HG03460 (cell line): ENCODE data around the gene B4GALT1.

Source experiments
- ATAC-seq: cut with Tn5 transposase; IDR thresholded peaks from one replicate; pipeline ENCODE4 v1.9.1; 2021; ENCODE audit not compliant: unreplicated experiment

Gene B4GALT1

DNA sequence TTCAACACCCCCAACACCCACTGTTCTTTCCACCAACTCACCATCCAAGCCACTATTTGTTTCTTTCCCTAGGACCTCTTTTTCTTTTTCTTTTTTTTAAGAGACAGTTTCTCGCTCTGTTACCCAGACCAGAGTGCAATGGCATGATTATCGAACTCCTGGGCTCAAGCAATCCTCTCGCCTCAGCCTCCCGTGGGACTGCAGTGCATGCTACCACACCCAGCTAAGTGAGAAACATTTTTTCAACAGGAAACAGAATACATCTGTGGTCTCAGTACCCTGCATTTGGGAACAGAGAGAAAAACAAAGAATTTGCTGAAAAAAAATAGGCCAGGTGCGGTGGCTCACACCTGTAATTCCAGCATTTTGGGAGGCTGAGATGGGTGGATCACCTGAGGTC, 24.6 kb downstream of the B4GALT1 start:
- ATAC-seq, result peak; percentile 42

DNA sequence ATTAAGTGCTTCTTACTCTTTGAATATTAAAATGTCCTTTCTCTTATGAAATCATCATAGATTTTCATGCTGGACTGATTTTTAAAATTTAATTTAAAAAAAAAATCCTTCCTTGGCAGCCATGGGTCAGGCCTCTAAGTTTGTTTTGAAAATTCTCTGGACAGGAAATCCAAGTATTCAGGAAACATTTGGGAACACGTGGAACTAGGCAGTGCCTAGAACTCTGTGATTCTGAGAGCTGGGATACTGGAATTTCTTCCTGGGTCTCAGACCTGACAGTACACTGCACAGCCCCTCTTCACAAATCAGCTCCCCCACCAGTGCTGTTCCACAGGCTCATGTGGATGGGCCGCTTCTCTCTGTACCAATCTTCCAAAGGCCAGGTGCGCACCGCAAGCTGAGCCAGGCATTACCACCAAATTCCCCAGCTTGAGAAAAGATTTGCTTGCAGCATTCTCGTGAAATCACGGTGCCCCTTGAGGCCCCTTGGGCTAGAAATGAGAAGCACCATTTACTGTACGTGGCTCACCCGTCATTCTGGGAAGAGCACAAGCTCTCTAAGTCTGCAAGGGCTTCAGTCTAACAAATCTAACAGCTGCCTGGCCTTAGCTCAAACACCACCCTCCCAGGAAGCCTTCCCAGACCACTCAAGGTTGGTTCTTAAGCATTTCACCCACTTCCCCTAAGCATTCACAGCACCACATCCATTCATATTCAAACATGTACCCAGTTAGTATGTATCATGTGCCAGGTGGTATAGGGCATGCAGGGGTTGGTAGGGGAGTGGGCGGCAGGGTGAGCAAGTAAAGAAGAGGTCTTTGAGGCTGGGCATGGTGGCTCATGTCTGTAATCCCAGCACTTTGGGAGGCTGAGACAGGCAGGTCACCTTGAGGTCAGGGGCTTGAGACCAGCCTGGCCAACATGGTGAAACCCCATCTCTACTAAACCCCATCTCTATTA, 26.5 kb downstream of the B4GALT1 start:
- no peak for ATAC-seq

DNA sequence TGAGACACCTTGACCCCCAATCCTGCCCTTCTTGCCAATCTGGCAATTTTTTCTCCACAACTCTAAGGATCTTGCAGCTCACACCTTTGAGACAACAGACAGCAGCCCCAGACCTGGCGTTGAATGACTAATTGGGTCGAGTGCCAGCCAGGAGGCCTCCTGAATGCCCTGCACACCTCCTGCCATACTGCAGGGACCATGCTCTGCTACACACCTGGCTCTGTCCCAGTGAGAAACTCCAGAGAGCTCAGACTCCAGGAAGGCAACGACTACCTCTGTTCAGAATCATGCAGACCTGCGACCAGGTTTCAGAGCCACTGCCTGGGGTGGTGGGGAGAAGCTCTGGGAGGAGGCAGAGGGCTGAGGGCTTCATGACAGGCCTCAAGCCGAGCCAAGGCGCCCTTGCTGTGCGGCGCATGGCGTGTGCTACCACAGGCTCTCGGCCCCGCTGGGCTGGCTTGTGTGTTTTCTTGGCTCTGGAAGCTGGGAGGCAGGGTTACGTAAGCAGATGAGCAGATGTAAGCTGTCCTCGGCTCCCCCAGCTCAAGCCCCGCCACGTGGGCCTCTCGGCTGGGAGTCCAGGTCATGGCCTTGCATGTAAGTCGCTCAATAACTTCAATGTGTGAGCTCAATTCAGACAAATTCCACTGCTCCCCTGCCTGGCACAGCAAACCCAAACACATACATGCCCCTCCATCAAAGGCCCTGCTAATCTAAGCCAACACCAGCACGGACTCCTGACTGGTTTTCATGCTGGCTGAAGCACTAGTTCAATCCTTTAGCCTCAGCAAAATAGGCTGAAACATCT, 27.5 kb downstream of the B4GALT1 start:
- no peak for ATAC-seq

DNA sequence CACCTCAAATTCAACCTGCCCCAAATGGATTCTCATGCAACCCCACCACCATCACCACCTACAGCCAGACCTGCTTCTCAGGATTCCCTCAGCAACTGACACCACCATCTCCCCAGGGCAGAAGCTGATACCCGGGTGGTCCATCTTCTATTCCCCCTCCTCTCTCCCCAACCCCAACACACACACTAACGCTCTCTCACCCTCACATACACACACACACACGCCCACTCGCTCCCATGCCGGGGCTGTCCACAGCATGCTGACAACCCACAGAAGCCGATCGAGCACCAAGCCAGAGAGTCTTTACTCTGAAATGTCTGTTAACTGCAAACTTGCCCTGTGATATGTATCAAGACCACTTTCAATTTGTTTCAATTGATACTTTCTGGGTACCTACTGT, 28.4 kb downstream of the B4GALT1 start:
- ATAC-seq, result no peak

DNA sequence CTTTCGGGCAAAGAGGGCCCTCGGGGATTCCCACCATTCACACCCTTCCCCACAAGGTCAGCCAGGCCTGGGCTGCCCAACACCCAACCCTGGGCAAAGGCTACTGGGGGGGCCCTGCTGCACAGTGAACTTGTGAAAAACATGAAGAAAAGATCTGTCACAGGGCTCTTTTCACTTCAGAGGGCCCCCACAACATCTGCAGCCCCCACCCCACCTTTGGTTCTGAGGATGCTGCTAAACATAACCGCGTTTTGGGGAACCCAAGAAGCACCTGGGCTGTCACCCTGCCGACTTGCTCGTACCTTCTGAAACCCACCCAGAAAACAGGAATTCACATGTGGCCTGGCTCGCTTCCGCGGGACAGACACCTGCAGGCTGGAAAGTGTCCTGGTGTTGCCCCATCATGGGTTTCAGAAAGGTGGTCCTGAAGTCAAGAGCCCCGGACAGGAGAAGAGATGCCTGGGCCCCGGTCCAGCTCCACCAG, 29.3 kb downstream of the B4GALT1 start:
- no peak for ATAC-seq

DNA sequence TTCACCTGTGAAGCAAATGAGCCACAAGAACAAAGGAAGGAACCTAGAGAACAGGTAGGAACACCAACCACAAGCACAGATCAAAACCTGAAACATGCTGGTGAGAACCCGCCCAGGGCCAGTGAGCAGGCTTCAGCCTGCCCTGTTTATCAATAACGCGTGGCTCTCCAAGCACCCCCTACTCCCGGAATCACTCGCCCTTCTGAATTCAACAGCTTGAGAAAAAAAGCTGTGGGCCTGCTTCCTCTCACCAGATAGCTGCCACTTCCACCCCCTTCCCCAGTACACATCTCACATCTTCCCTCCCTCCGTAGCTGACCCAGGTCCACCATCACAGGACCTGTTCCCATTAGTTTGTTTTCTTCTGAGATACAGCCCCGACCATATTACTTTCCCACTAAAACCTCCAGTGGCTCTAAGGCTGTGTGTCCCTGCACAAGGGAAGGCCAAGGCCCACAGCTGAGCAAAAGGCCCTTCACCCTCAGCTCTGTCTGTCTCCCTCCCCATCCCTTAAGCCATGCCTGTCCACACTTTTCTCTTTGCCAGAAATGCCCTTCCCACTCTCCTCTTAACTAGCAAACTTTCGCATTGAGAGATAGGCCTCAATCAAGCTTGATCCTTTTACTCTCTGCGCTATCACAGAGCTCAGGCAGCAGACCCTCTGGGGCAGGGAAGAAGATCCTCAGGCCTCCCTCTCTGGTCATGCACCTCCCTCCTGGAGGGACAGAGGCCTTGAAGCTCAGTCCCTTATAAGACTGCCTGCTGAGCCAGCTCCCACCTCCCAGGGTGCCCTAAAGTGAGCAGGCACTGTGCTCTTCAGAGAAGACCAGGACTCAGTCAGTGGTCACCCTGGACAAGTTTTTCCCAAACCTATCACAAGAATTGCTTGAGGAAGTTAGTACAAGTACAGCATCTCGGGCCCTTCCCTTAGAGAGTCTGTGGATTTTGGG, 30.1 kb downstream of the B4GALT1 start:
- ATAC-seq, result peak; percentile 40

DNA sequence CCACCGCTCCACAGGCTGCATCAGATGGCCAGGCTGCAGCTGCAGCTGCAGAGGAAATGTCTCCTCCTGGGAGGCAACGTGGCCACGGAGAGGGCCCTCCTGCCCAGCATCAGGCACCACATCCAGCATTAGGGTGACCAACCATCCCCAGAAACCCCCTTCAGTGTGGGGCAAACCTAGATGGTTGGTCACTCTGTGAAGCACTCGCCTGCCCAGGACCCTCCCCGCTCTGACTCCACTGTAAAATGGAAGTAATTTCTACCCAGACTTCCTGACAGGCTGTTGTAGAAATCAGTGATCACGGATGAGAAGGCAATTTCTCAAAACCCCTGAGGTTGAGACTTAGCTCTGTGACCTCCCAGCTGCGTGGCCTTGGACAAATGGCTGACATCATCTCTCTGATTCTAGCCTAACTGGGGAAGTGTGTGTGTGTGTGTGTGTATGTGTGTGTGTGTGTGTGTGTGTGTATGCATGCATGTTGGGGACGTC, 31.6 kb downstream of the B4GALT1 start:
- no peak for ATAC-seq

DNA sequence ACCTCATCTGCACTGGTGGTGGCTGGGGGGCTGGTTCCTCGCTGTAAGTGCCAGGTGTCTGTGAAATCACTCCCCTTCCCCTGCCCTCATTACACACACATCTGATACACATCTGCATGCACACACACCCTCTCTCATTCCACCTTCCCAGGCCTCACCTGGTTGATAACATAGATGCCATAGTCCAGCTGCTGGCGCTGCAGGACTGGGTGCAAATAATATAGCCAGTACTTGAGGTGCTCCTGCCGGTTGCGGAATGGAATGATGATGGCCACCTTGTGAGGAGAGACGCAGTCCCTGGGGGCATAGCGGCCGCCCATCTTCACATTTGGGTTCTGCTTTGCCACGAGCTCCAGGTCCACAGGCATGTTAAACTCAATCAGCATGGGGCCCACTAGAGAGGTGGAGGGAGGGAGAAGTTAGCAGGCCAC, 32.1 kb downstream of the B4GALT1 start:
- no peak for ATAC-seq

DNA sequence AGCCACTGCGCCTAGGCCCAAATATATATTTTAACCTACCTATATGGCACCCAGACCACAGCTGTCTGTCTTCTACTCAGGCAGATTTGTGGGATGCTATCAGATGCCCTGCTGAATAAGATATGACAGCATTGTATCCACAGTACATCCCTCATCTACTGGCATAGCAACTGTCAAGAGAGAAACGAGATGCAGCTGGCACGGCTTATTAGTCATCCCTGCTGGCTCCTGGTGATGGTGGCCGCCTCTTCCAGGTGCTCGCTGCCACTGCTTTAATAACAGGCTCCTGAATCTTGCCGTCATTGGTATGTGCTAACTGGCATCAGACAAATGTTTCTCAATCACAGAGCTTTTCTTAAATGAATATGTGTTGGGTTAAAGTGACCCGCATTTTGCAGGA, 34.0 kb downstream of the B4GALT1 start:
- no peak for ATAC-seq

DNA sequence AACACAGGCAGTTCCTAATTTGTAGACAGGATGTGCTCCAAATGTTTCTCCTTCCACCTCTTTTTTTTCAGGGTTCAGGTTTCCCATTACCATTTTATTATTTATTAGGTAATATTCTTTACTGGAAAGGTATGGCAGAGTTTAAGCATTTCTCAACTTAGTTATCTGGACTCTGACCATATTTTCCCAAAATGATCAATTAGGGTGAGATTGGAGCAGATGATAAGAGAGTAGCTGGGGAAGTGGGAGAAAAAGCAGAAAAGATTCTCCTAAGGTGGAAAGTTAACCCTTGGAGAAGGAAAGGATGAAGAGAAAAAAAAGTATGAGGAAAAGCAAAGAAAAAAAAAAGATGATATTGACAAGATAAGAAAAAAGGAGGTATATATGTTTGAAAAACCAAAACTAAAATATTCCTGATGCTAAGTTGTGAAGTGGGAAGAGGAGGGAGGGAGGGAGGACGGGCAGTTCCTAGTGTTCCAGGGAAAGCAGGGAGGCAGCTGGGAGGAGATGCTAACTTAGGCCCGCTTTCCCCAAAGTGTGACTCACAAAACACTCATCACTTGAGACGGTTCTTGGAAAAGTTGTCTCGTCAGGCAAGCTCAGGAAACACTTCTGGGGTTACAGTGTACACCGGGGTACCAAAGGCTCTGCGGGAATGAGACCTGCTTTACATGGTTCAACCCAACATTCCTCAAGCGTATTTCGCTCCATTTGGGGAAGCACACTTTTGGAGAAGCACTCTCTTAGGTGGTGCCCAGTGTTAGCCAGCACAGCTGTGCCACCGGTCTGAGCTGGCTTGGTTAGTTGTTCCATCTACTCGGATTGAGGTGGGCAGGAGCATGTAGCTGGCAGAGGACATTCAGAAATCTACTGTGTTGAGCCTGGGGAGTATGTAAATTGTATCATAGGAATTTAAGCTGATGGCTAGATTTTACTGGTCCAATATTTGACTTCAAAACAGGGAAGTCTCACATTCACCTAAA, 35.1 kb downstream of the B4GALT1 start:
- ATAC-seq, result no peak

DNA sequence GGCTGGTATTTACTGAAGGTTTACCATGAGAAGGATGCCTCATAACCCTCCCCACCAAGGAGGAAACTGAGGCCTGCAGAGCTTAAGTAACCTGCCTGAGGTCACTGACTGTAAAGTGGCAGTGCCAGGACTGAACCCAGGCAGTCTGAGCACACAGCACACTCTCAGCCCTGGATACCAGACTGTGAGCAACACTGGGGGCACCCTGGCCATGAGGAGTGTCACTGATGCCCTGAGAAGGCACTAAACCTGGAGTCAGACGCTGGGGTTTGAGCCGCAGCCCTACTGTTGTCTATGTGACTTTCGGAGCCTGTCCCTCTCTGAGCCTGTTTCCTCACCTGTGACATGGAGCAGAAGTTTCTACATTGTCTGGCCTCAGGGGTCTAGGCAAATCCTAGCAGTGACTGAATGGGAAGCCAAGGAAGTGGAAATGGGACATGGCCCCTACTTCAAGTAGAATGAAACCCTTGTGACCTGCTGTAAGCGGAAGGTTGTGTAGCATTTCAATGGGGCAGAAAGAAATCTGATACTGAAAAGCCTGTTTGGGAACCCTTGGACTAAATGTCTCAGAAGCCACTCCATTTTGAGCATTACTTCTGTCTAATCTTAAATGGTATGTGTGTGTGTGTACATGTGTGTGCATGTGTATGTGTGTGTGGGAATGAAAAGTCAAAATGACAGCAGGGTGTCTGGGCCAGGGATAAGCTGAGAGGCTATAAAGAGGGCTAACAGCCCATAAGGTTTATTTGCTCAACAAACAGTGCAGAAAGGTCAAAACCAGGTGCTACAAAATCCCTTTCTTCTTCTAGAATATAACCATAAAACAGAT, 36.0 kb downstream of the B4GALT1 start:
- ATAC-seq, result no peak

DNA sequence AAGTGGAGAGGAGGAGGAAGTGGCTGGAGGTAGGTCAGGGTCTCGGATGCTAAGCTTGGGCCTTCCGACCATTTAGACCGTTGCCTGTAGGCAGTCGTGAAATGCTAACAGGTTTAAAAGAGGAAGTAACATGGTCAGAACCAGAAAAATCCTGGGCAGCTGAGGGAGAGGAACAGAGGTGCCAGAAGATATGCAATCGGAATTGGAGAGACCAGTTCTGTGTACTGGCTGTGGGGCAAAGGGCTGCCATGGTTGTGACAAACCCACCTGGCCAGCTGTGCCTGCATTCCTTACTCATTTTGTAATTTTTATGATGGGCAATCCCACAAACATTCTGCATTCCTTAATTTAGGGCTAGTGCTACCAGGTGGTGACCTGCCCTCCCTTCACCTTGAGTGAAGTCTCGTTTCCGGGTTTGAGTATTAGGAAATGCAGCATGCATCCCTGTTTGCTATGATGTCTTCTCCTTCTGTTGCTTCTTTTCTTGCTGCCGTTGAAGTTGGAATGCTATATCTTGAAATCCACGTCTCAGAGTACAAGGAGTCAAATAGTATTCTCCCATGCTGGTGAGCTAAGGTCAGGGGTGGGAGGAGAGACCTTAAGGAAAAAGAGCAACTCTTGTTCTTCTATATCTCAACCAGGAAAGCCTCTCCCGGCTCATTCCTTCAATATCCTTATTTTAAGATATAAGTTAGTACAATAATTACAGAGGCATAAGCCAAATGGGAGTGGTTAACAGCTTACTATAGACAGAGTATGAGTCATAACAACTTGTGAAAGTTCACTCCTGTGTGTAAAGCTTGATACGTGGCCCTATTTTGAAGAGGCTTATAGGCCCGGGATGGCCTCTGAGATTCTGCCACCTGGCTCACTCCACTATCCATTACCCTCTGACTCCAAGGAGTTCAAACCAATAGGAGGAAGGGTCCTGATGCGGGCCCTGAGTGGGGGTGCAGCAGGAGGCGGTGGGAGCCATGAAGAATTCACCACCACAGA, 37.0 kb downstream of the B4GALT1 start:
- peak; percentile 40 for ATAC-seq

DNA sequence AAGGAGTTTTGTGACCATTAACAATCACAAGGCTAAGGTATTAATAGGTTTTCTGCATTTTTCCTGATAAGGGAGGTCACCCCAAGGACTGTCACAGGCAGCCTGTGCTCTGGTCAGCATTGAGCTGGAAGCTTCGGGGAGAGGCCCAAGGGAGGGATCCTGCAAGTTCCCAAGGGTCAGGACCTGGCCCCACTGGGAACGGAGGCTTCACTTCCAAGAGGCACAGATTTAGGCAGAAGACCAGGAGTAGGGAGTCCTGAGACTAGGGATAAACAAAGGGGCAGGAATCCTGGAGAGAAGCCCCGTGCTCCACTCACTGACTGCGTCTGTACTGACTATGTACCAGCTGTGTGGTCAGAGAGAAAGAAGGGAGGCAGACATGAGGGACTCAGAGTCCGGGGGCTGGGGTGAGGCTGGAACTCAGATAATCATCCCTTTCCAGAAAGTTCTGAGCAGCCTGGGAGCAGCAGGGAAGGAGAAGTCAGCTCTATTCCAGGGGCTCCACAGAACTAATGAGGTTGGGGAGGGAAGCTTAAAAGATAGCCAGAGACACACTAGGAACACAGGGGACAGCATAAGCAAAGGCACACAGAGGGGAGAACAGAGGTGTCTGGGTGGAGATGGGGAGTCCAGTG, 37.8 kb downstream of the B4GALT1 start:
- ATAC-seq, result no peak

DNA sequence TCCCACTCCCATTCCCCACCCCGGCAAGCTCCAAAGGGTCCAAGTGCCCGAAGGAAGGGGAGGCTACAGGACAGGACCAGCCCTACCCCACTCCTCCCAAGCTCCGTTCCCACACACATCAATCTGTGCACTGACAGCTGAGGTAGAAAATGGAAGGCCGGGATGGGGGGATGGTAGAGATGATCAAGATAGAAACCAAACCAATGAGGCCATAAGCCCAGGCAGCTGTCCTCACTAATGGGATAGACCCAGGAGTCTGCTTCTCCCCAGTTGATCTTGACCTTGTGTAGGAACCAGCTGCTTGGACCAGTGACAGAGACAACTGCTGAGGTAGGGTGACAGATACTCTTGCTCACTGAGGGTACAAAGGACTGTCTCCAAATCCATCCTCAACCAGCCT, 38.6 kb downstream of the B4GALT1 start:
- no peak for ATAC-seq

DNA sequence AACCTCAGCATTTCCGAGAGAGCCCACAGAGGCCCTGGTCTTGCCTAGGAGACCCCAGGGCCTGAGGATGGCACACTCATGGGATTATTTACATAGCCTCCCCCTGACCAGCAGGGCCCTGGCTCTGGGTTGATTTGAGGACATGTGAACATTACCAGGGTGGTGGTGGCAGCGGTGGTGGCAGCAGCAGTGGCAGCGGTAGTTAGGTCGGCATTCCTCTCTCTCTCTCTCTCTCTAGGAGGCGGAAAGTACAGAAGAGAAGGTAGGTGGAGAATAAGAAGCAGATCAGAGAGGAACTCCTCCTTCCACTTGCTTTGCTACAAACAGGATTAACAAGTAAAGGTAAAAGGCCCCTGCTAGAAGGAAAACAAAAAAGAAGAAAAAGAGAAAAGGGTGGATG, 39.3 kb downstream of the B4GALT1 start:
- ATAC-seq, result no peak

DNA sequence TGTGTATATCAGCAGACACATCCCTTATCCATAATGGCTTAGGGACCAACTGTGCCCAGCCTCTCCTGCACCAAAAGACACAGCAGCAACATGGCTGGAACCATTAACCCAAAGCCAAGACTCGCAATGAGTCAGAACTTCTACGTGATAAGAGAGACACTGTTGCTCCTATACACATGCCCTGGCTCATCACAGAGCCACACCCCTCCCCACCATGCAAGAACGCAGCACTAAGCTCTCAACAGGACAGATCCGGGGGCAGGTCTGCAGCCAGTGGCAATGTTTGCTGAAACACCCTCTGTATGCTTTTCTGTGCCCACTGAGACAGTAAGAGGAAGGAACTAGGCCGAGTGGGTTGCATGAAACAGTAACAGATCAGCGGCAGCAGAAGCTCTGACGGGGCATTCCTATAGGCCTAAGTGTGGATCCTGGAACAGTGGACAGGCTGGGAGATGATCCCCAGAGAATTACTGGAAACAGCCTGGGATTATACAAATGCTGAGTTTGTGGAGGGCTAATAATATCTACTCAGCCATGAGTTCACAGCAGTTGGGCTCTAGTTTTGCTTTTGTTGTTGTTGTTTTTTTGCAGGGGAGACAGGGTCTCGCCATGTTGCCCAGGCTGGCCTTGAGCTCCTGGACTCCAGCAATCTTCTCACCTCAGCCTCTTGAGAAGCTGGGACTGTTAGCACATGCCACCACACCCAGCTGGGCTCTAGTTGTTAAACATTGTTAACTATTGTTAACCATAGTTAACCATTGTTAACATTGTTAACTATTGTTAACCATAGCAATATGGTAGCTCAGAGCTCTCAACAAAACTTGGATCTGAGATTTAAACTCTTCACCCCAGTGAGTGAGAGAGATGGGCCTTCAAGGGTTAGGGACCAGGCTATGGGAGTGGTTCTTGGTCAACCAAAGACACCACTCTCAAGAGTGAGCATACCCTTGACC, 41.0 kb downstream of the B4GALT1 start:
- no peak for ATAC-seq
